A549 (cell line): ENCODE results near the gene FDX2. TPM values are rescaled to one million over a fixed set of nuclear protein-coding genes. Genes with fewer than 3 reads are reported as not detected.

Experiments used
- ATAC-seq, 2 experiments: fragments of 200-7000 bp in 1 of 2; fragments of >200 bp in 1 of 2; cut with Nextera tagmentation in 1 of 2; cut with Tn5 transposase in 1 of 2; 3 replicates each; pipeline versions ENCODE4 v1.8.0 to v1.9.1; 2018 to 2020; ENCODE audit warnings: mild to moderate bottlenecking in 1 of 2, moderate library complexity in 1 of 2
- CTCF ChIA-PET: fragments of 300-600 bp; sonication (Branson Sonifier 250); formaldehyde crosslinking; extraction: SDS; loops from one replicate; lab custom pipeline; 2021; ENCODE audit warnings: antibody characterized with exemption, inconsistent platforms; lab: Yijun Ruan, JAX
- POLR2A ChIA-PET: fragments of 350-600 bp; formaldehyde crosslinking; extraction: SDS; loops from one replicate; lab custom pipeline; 2021; ENCODE audit warnings: antibody characterized with exemption, inconsistent platforms; lab: Yijun Ruan, JAX
- DNase-seq, 2 experiments: peaks; one replicate each; pipeline versions ENCODE4 v3.0.0 to v3.0.0-alpha.2; 2011 to 2016; ENCODE audit warnings: low read depth in 1 of 2, low spot score in 1 of 2
- FAIRE-seq: peaks from 2 replicates; lab custom pipeline; 2011; peaks lifted over from hg19 to GRCh38; lab: Jason Lieb, UNC
- H3K27ac ChIP-seq, 2 experiments: fragments of >200 bp; sonication (Bioruptor Twin); formaldehyde crosslinking; 3 replicates each; pipeline ENCODE4 v1.5.1; 2016 to 2017
- H3K4me1 ChIP-seq: fragments of >200 bp; sonication (Bioruptor Twin); formaldehyde crosslinking; 3 replicates; pipeline ENCODE4 v1.6.1; 2016
- H3K4me2 ChIP-seq: fragments of >200 bp; sonication (Bioruptor Twin); formaldehyde crosslinking; 3 replicates; pipeline ENCODE4 v1.6.1; 2016
- H3K4me3 ChIP-seq: fragments of >200 bp; sonication (Bioruptor Twin); formaldehyde crosslinking; 3 replicates; pipeline ENCODE4 v1.5.1; 2016
- H3K9me3 ChIP-seq: fragments of >200 bp; sonication (Bioruptor Twin); formaldehyde crosslinking; 3 replicates; pipeline ENCODE4 v1.6.1; 2016
- BHLHE40 ChIP-seq: IDR thresholded peaks from 2 replicates; pipeline ENCODE4 v1.6.1; 2012; ENCODE audit warnings: low read depth, low read length, inconsistent platforms
- CHD2 ChIP-seq: fragments of 150-350 bp; IDR thresholded peaks from 2 replicates; pipeline ENCODE4 v1.6.1; 2014; ENCODE audit warnings: low read length; ENCODE audit not compliant: partially characterized antibody
- EHMT2 ChIP-seq: fragments of 200-600 bp; sonication (generic); IDR thresholded peaks from 2 replicates; pipeline ENCODE4 v1.6.1; 2016; ENCODE audit warnings: antibody characterized with exemption, low read depth, mild to moderate bottlenecking, moderate library complexity
- EP300 ChIP-seq, 2 experiments: fragments of >200 bp; sonication (Bioruptor Twin); formaldehyde crosslinking; IDR thresholded peaks; 2 replicates in 1 of 2; 3 replicates in 1 of 2; pipeline ENCODE4 v1.6.1; 2016 to 2017
- ESRRA ChIP-seq: fragments of 150-350 bp; IDR thresholded peaks from 2 replicates; pipeline ENCODE4 v1.6.1; 2014; ENCODE audit warnings: mild to moderate bottlenecking, low read length, borderline replicate concordance
- FOSB ChIP-seq: fragments of 250-450 bp; sonication (Bioruptor Pico); IDR thresholded peaks from 2 replicates; pipeline ENCODE4 v1.5.0; 2020; ENCODE audit warnings: mild to moderate bottlenecking, moderate library complexity
- HOXA7 ChIP-seq: fragments of 250-450 bp; sonication (Bioruptor Pico); IDR thresholded peaks from 2 replicates; pipeline ENCODE4 v1.5.0; 2020; ENCODE audit warnings: mild to moderate bottlenecking, moderate library complexity
- HOXB13 ChIP-seq: fragments of 250-450 bp; sonication (Bioruptor Pico); IDR thresholded peaks from 2 replicates; pipeline ENCODE4 v1.5.0; 2020; ENCODE audit warnings: low read depth, mild to moderate bottlenecking, moderate library complexity
- HOXB5 ChIP-seq: fragments of 250-450 bp; sonication (Bioruptor Pico); IDR thresholded peaks from 2 replicates; pipeline ENCODE4 v1.5.0; 2020; ENCODE audit warnings: mild to moderate bottlenecking, moderate library complexity
- KDM5A ChIP-seq: fragments of 200-600 bp; sonication (generic); IDR thresholded peaks from 2 replicates; pipeline ENCODE4 v1.6.1; 2016; ENCODE audit warnings: antibody characterized with exemption, mild to moderate bottlenecking
- MYC ChIP-seq: IDR thresholded peaks from 2 replicates; pipeline ENCODE4 v1.6.1; 2012; ENCODE audit warnings: mild to moderate bottlenecking, inconsistent platforms, low read length, improper control_type of control experiment, borderline replicate concordance
- NFE2L2 ChIP-seq: fragments of 150-350 bp; conservative IDR thresholded peaks from 2 replicates; pipeline ENCODE4 v1.6.1; 2014; ENCODE audit warnings: low read length
- NR3C1 ChIP-seq: fragments of >200 bp; sonication (Bioruptor Twin); formaldehyde crosslinking; IDR thresholded peaks from 3 replicates; pipeline ENCODE4 v1.6.1; 2017
- PHF8 ChIP-seq: fragments of 200-600 bp; sonication (generic); IDR thresholded peaks from 2 replicates; pipeline ENCODE4 v1.6.1; 2016; ENCODE audit warnings: low read depth, mild to moderate bottlenecking, antibody characterized with exemption, moderate library complexity, borderline replicate concordance
- POLR2A ChIP-seq: IDR thresholded peaks from 2 replicates; pipeline ENCODE4 v1.6.1; 2012; ENCODE audit warnings: mild to moderate bottlenecking, low read length
- POLR2AphosphoS2 ChIP-seq: conservative IDR thresholded peaks from 2 replicates; pipeline ENCODE4 v1.6.1; 2012; ENCODE audit warnings: low read length, improper control_type of control experiment, inconsistent platforms
- RAD21 ChIP-seq, 2 experiments: fragments of >200 bp in 1 of 2; sonication (Bioruptor Twin) in 1 of 2; formaldehyde crosslinking in 1 of 2; IDR thresholded peaks in 1 of 2; conservative IDR thresholded peaks in 1 of 2; 2 replicates in 1 of 2; 3 replicates in 1 of 2; pipeline ENCODE4 v1.6.1; 2012 to 2018; ENCODE audit warnings: inconsistent platforms in 1 of 2
- RFX5 ChIP-seq: fragments of 450-650 bp; IDR thresholded peaks from 2 replicates; pipeline ENCODE4 v1.7.1; 2014; ENCODE audit warnings: antibody characterized with exemption, mild to moderate bottlenecking, moderate library complexity
- RNF2 ChIP-seq: fragments of 200-600 bp; sonication (generic); IDR thresholded peaks from 2 replicates; pipeline ENCODE4 v1.6.1; 2016; ENCODE audit warnings: low read depth, mild to moderate bottlenecking, antibody characterized with exemption, moderate library complexity, borderline replicate concordance
- SMC3 ChIP-seq: fragments of >200 bp; sonication (Bioruptor Twin); formaldehyde crosslinking; IDR thresholded peaks from 3 replicates; pipeline ENCODE4 v1.6.1; 2018; ENCODE audit warnings: inconsistent platforms
- ZC3H11A ChIP-seq: fragments of 450-650 bp; IDR thresholded peaks from 2 replicates; pipeline ENCODE4 v1.6.1; 2014; ENCODE audit warnings: antibody characterized with exemption, mild to moderate bottlenecking
- ZFP36 ChIP-seq: fragments of 450-650 bp; IDR thresholded peaks from 2 replicates; pipeline ENCODE4 v1.6.1; 2014; ENCODE audit warnings: borderline replicate concordance; ENCODE audit not compliant: partially characterized antibody
- WGBS: methylation state at CpG from one replicate; pipeline ENCODE4 v1.1.6; 2017; ENCODE audit errors: missing lambda C conversion rate; 5-methylcytosine and 5-hydroxymethylcytosine counted together
- polyA plus RNA-seq, 4 experiments: library from polyadenylated mRNA; depleted of rRNA in 3 of 4; stranded (reverse); fragments of >200 nt; fragmentation: RNase III in 1 of 4; extraction: RNeasy Plus Mini Kit Qiagen cat#74134 plus additional on column Dnase treatment in 1 of 4; gene quantifications; 2 replicates in 3 of 4; 3 replicates in 1 of 4; pipeline ENCODE4 v1.2.3, GENCODE V29; 2011 to 2017
- TF ChIP-seq, protein P1 (sequence below): IDR thresholded peaks from 2 replicates; pipeline ENCODE4 v1.6.1; 2012

FDX2 gene
- polyA plus RNA-seq, 2 of the 4 experiments (the other 2 are of a cell fraction) = 9.9 to 23.5 TPM

DNA sequence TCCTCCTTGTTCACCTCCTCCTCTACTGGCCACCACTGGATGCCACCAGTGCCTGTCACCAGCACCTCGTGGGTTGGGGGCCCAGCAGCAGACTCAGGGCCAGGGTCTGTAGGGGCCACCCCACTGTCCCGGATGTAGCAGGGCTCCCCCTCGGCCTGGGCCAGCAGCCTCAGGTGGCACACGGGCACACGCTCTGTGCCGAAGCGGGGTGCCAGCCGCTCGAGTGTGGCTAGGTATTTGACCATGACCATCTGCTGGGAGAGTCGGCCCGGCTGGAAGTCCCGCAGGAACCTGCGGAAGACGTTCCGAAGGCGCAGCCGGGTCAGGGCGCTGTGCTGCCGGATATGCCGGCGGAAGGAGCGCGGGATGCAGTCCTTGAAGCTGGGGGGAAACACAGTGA is 49.7 kb upstream of the FDX2 start:
- 99% methylated on average over 14 of the region's 23 CpGs for WGBS
- Histone ChIP-seq H3K9me3 (peaks cover 12% of the 10 kb centered on the region), H3K4me1 (no peaks in the 10 kb centered on the region), H3K27ac (no peak overlapping the region), H3K4me2 (no peak overlapping the region), H3K4me3 (no peak overlapping the region)
- POLR2A ChIA-PET = no interaction called here
- FAIRE-seq (no peak), ATAC-seq (no peak)
- TF ChIP-seq POLR2A (no peak), MYC (no peak), EP300 (IDR thresholded peaks at IDR 0.05) (no peak), FOSB (no peak), RFX5 (no peak), HOXB13 (CRISPR knock-in tag) (no peak), HOXA7 (CRISPR knock-in tag) (no peak), CHD2 (no peak), ZFP36 (no peak), RNF2 (no peak), EHMT2 (no peak), POLR2AphosphoS2 (no peak), NFE2L2 (no peak), PHF8 (no peak), RAD21 (conservative IDR thresholded peaks at IDR 0.05 in 1 of 2, IDR thresholded peaks at IDR 0.05 in 1 of 2) (no peak), ESRRA (no peak), BHLHE40 (no peak)
- TF ChIP-seq, protein P1, sequence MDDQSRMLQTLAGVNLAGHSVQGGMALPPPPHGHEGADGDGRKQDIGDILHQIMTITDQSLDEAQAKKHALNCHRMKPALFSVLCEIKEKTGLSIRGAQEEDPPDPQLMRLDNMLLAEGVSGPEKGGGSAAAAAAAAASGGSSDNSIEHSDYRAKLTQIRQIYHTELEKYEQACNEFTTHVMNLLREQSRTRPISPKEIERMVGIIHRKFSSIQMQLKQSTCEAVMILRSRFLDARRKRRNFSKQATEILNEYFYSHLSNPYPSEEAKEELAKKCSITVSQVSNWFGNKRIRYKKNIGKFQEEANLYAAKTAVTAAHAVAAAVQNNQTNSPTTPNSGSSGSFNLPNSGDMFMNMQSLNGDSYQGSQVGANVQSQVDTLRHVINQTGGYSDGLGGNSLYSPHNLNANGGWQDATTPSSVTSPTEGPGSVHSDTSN = no peak
- TF ChIP-seq, all 56 proteins: peak for 0
- CTCF ChIA-PET = interaction anchor here (0.6 kb wide), 1 partner anchor 30 kb away, joined by 3 read pairs; no protein-coding TSS in a partner anchor
- no peak for DNase-seq

DNA sequence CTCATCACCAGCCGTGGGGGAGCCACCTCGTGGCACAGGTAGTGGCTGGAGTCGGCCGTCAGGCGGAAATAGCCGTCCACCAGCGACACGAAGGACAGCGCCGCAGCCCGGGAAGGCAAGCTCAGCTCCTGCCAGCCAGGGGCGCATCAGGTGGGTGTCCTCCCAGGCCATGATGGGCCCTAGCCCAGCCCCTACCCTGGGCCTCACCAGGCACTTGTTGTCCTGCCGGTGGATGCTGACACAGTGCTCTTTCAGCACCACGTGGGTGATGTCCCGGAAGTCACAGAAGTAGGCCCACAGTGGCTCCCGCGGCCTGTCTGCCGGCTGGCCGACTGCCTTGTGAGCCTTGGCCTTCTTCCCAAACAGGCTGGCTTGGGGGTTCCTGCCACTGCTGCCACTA is 48.8 kb upstream of the FDX2 start:
- WGBS = no CpG with 5 or more reads among the region's 19 CpGs
- no peak overlapping the region for H3K4me3 ChIP-seq
- no peaks in the 10 kb centered on the region for H3K4me1 ChIP-seq
- H3K9me3 ChIP-seq = peaks cover 12% of the 10 kb centered on the region
- H3K4me2 ChIP-seq = no peak overlapping the region
- no peak overlapping the region for H3K27ac ChIP-seq
- POLR2A ChIA-PET = no interaction called here
- TF ChIP-seq NR3C1 = no peak
- TF ChIP-seq KDM5A = no peak
- no peak for TF ChIP-seq HOXB5 (CRISPR knock-in tag)
- no peak for TF ChIP-seq SMC3
- no peak for TF ChIP-seq ZC3H11A
- DNase-seq (no peak), FAIRE-seq (no peak), ATAC-seq (no peak)
- CTCF ChIA-PET = no interaction called here

DNA sequence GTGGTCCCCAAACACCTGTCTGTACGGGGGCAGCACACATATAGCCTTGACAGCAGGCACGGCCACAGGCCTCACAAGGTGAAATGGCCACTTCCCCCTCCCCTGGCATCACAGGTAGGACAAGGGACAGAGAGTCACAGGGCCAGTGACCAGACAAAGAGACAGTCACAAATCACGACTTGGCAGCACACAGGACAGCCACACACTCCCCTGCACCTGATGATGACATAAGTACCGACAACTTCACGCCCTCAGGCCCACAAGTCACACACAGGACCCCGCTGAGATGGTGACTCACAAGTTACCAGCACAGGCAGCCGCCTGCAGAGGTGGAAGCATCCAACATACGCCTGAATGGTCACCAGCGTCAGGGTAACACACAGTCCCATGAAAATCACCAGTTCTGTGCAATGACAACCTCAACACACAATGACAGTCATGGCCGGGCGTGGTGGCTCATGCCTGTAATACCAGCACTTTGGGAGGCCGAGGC is 48.0 kb upstream of the FDX2 start:
- Histone ChIP-seq H3K27ac (no peak overlapping the region), H3K4me3 (no peak overlapping the region), H3K9me3 (peaks cover 6% of the 10 kb centered on the region; the same call in 2 of the 3 replicates), H3K4me2 (no peak overlapping the region), H3K4me1 (no peaks in the 10 kb centered on the region)
- TF ChIP-seq EHMT2 = no peak
- TF ChIP-seq RAD21 (conservative IDR thresholded peaks at IDR 0.05 in 1 of 2, IDR thresholded peaks at IDR 0.05 in 1 of 2) = no peak
- TF ChIP-seq FOSB = no peak
- ChIA-PET POLR2A (no interaction called here), CTCF (no interaction called here)
- DNase-seq = no peak
- FAIRE-seq = no peak
- ATAC-seq = no peak
- 77% methylated on average over 7 of the region's 12 CpGs for WGBS
